GM12878 (cell line): Measurements from ENCODE around the gene NR3C1.
"Not testable (repeated sequence)": the region's sequence is repeated elsewhere in the genome, so short reads cannot be mapped to it uniquely, and the experiment has no call there.

Experiments
- MTA2 ChIP-seq: fragments of 450-650 bp; IDR thresholded peaks from 2 replicates; pipeline ENCODE4 v1.6.1; 2016; ENCODE audit warnings: low read depth, mild to moderate bottlenecking, moderate library complexity
- NRF1 ChIP-seq: conservative IDR thresholded peaks from 2 replicates; pipeline ENCODE4 v1.6.1; 2011; ENCODE audit warnings: mild to moderate bottlenecking, low read depth, low read length, improper control_type of control experiment
- POLR2AphosphoS5 ChIP-seq: IDR thresholded peaks from 2 replicates; pipeline ENCODE4 v1.6.1; 2011; ENCODE audit warnings: mild to moderate bottlenecking, low read length, inconsistent platforms
- TF ChIP-seq, protein P1 (sequence below): IDR thresholded peaks from 2 replicates; pipeline ENCODE4 v1.6.1; 2012; ENCODE audit warnings: mild to moderate bottlenecking, low read depth, low read length

DNA sequence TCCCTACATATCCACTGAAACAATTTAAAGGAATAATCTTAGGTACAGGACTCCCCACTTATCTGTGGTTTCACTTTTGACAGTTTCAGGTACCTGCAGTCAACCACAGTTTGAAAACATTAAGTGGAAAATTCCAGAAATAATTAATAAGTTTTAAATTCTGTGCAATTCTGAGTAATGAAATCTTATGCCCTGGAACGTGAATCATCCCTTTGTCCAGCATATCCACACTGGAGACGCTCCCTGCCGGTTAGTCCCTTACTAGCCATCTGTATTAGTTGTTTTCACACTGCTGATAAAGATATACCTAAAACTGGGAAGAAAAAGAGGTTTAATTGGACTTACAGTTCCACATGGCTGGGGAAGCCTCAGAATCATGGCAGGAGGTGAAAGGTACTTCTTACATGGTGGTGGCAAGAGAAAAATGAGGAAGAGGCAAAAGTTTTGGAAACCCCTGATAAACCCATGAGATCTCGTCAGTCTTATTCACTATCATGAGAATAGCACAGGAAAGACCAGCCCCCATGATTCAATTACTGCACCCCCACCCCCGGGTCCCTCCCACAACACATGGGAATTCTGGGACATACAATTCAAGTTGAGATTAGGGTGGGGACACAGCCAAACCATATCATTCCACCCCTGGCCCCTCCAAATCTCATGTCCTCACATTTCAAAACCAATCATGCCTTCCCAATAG, 80.4 kb downstream of the NR3C1 start:
- not testable (repeated sequence) for TF ChIP-seq MTA2, NRF1, POLR2AphosphoS5
- TF ChIP-seq, protein P1, sequence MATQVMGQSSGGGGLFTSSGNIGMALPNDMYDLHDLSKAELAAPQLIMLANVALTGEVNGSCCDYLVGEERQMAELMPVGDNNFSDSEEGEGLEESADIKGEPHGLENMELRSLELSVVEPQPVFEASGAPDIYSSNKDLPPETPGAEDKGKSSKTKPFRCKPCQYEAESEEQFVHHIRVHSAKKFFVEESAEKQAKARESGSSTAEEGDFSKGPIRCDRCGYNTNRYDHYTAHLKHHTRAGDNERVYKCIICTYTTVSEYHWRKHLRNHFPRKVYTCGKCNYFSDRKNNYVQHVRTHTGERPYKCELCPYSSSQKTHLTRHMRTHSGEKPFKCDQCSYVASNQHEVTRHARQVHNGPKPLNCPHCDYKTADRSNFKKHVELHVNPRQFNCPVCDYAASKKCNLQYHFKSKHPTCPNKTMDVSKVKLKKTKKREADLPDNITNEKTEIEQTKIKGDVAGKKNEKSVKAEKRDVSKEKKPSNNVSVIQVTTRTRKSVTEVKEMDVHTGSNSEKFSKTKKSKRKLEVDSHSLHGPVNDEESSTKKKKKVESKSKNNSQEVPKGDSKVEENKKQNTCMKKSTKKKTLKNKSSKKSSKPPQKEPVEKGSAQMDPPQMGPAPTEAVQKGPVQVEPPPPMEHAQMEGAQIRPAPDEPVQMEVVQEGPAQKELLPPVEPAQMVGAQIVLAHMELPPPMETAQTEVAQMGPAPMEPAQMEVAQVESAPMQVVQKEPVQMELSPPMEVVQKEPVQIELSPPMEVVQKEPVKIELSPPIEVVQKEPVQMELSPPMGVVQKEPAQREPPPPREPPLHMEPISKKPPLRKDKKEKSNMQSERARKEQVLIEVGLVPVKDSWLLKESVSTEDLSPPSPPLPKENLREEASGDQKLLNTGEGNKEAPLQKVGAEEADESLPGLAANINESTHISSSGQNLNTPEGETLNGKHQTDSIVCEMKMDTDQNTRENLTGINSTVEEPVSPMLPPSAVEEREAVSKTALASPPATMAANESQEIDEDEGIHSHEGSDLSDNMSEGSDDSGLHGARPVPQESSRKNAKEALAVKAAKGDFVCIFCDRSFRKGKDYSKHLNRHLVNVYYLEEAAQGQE: not testable (repeated sequence)
